Activated T-helper 2 cell treated with anti-CD3 and anti-CD28 coated beads, Interferon-gamma antibody, Interleukin-2, Interleukin-4, amounts not matched to agents 10 μg/mL and 5 μg/mL and 100 μg/mL, durations not matched to agents 14 hours and 24 hours and 36 hours (primary cell): ENCODE measurements around the gene ARSK. TPM values are rescaled to one million over a fixed set of nuclear protein-coding genes. Genes with fewer than 3 reads are reported as not detected.

Experiments
- DNase-seq: peaks from one replicate; pipeline ENCODE4 v3.0.0; 2021; ENCODE audit warnings: low spot score
- H3K27ac Mint-ChIP-seq: one replicate; pipeline ENCODE4 v1.8.0; 2021; ENCODE audit warnings: mixed read lengths
- H3K27me3 Mint-ChIP-seq: one replicate; pipeline ENCODE4 v1.8.0; 2021; ENCODE audit warnings: low read depth, mixed read lengths
- H3K36me3 Mint-ChIP-seq: one replicate; pipeline ENCODE4 v1.8.0; 2021; ENCODE audit warnings: low read depth, mixed read lengths
- H3K4me1 Mint-ChIP-seq: one replicate; pipeline ENCODE4 v1.8.0; 2021; ENCODE audit warnings: low read depth, mixed read lengths
- H3K4me3 Mint-ChIP-seq: one replicate; pipeline ENCODE4 v1.8.0; 2021; ENCODE audit warnings: low read depth, mild to moderate bottlenecking, moderate library complexity, mixed read lengths
- H3K9me3 Mint-ChIP-seq: one replicate; pipeline ENCODE4 v1.8.0; 2021; ENCODE audit warnings: mixed read lengths
- intact Hi-C: fragments of 100-400 bp; cut with micrococcal nuclease; formaldehyde crosslinking; loops from one replicate; pipeline ENCODE4 v1.15.1; 2023
- total RNA-seq: library from RNA; stranded (reverse); gene quantifications from 2 replicates; pipeline ENCODE4 v1.2.3, GENCODE V29; 2022

Gene ARSK
- total RNA-seq, 1 donor from 2014 or later: 4.6 TPM

DNA sequence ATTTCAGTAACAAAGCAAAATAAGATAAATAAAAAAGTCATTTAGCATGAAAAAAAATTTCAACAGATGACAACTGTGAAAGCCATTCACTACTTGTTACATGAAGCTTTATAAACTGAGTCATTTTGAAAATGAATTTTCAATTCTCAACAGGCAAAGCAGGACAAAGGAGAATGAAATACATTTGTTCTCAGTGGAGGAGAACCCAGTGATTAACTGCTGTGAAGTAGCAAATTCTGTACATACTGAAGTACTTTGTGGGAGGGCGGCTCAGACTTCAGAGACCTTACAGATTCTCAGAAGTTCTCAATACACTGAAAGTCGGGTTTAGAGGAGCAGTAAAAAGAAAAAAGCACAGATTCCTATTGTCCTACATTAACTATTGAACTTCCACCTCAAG, 21.8 kb upstream of the ARSK start:
- no peak overlapping the region for H3K27ac Mint-ChIP-seq
- no peaks in the 10 kb centered on the region for H3K9me3 Mint-ChIP-seq
- intact Hi-C loops: no loop called here
- H3K27me3 Mint-ChIP-seq: no peaks in the 10 kb centered on the region
- peaks cover 14% of the 10 kb centered on the region for H3K4me1 Mint-ChIP-seq
- H3K4me3 Mint-ChIP-seq: no peak overlapping the region
- H3K36me3 Mint-ChIP-seq: peaks cover 68% of the 10 kb centered on the region
- no peak for DNase-seq

DNA sequence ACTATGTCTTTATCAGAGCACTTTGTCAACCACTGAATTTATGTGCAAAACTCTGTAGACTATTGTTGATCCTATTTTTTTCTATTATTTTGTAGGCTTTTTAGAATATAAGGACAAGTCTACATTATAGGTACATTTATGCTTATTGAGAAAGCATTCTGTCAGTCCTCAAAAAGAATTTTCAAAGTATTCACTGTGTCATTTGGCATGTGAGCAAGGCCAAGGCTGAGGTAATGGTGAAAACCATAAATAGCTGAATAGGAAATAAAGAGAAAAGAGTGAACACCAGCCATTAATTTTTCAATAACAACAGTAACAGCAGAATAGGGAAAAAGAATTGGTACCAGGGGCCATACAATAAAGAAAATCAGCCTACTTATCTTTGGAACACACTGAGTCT, 21.1 kb upstream of the ARSK start:
- no peak overlapping the region for H3K27ac Mint-ChIP-seq
- peaks cover 12% of the 10 kb centered on the region for H3K4me1 Mint-ChIP-seq
- no peaks in the 10 kb centered on the region for H3K9me3 Mint-ChIP-seq
- H3K4me3 Mint-ChIP-seq: no peak overlapping the region
- no peaks in the 10 kb centered on the region for H3K27me3 Mint-ChIP-seq
- peaks cover 62% of the 10 kb centered on the region for H3K36me3 Mint-ChIP-seq
- no peak for DNase-seq
- intact Hi-C loops: no loop called here

DNA sequence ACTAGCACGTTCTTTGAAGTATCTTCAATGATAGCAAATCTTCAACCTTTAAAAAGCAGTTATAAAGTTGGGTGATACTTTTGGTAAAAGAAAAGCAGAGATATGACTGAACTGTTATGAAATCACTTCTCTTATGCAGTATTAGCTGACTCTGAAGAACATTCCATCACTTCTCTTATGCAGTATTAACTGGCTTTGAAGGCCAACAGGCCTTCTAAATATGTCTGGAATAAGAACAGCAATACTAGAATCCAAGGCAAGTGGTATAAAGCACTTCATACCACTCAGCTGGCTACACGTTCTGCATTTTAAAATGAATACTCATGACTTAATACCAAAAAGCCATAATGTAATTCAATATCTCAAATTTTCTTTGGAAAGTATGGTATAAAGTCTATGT, 17.4 kb upstream of the ARSK start:
- Mint-ChIP-seq H3K27ac (no peak overlapping the region), H3K9me3 (no peaks in the 10 kb centered on the region), H3K4me1 (peaks cover 7% of the 10 kb centered on the region), H3K36me3 (peaks cover 64% of the 10 kb centered on the region), H3K27me3 (no peaks in the 10 kb centered on the region), H3K4me3 (no peak overlapping the region)
- no peak for DNase-seq
- intact Hi-C loops: no loop called here

DNA sequence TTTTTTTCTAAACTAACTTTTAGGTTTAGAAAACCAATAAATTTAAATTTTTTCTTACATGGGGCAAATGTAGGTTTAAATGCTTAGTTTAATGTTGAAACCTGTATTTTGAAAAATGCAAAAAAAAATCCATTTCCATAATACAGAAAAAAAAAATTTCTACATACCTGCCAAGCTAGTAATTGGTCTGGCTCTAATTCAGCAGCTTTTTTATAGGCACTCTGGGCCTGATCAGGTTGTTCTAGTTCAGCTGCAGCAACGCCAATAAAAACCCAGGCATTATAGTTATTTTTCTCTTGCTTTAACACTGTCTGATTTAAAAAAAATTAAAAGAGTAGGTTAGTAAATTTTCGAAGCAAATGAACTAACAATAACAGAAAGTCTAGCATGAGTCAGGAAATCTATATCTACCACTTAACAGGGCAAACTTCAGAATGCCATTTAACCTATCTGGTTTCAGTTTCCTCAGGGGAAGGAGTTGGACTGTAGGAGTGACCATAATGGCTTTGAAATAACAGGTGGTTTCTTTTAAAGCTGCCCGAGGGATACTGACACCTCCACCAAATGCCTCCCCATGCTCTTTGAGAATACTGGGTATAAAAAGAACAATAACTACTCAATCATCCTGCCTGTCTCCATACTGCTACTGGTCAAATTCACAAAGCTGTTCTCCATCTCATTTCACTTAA, 11.7 kb upstream of the ARSK start:
- Mint-ChIP-seq H3K27me3 (no peaks in the 10 kb centered on the region), H3K36me3 (peaks cover 50% of the 10 kb centered on the region), H3K4me1 (peaks cover 7% of the 10 kb centered on the region), H3K27ac (no peak overlapping the region), H3K4me3 (no peak overlapping the region), H3K9me3 (no peaks in the 10 kb centered on the region)
- no peak for DNase-seq
- intact Hi-C loops: no loop called here

DNA sequence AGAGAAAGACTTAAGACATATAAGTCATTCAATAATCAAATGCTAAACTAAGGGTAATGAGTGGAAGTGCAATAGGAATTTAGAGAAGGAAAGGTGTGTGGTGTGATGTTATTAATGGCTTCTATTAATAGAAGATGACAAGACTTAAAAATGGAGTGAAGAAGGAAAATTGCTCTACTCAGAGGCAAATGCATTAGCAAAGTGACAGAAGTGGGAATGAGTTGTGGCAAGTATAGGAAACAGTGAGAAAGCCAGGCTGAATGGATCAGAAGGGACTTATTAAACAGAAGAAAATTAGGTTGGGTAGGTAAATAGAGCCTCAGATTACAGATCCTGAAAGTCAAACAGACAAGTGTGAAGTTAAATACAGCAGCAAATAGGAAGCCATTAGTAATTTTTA, 5.9 kb upstream of the ARSK start:
- intact Hi-C loops: no loop called here
- DNase-seq: no peak
- Mint-ChIP-seq H3K27ac (no peak overlapping the region), H3K4me3 (no peak overlapping the region), H3K36me3 (peaks cover 48% of the 10 kb centered on the region), H3K27me3 (no peaks in the 10 kb centered on the region), H3K9me3 (no peaks in the 10 kb centered on the region), H3K4me1 (peaks cover 28% of the 10 kb centered on the region)

DNA sequence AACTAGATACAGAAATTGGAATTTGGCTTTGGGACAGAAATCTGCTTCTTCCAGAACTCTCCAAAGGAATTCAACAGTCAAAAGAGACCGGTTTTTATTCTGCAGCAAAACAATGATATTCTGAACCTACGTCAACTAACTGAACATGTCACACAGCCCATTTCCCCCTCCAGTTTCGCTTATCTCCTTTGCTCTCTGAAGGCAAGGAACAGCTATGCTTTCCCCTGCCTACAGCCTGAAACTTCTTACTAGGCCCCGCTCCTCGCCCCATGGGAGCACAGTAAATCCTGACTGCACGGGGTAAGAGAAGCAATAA, 612 bp upstream of the ARSK start:
- no peaks in the 10 kb centered on the region for H3K27me3 Mint-ChIP-seq
- peak overlapping the region; percentile 81 for H3K27ac Mint-ChIP-seq
- peaks cover 26% of the 10 kb centered on the region for H3K36me3 Mint-ChIP-seq
- peak overlapping the region; percentile 93 for H3K4me3 Mint-ChIP-seq
- no peaks in the 10 kb centered on the region for H3K9me3 Mint-ChIP-seq
- DNase-seq: no peak
- intact Hi-C loops: loop anchor here (1.0 to 10.0 kb wide), 3 partner anchors 37 to 1631 kb away; partner anchors contain the start of genes GLRX and RIOK2
- peaks cover 41% of the 10 kb centered on the region for H3K4me1 Mint-ChIP-seq

DNA sequence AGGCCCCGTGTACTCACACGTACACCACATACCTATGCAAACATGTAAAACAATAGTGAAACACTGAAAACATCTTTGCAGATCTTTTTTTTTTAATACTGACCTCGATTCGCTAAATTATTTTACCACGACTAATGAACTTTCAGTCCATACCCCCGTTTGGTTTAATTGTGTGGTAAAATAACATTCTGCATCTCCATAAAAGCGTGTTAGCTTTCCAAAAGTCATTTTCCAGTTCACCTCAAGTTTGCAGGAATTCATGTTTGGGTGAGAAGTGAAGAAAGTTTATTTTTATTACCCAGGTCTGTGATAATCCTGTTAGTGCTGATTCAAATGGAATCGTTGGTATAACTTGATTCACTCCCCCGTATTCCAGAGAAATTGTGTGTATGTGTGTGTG, 652 bp downstream of the ARSK start:
- H3K9me3 Mint-ChIP-seq: no peaks in the 10 kb centered on the region
- no peak for DNase-seq
- H3K27ac Mint-ChIP-seq: peak overlapping the region; percentile 81
- peaks cover 18% of the 10 kb centered on the region for H3K36me3 Mint-ChIP-seq
- H3K4me3 Mint-ChIP-seq: peak overlapping the region; percentile 93
- H3K27me3 Mint-ChIP-seq: no peaks in the 10 kb centered on the region
- intact Hi-C loops: loop anchor here (1.0 to 10.0 kb wide), 4 partner anchors 65 to 1629 kb away; partner anchors contain the start of genes GLRX, GPR150, RFESD and RIOK2
- H3K4me1 Mint-ChIP-seq: peaks cover 38% of the 10 kb centered on the region

DNA sequence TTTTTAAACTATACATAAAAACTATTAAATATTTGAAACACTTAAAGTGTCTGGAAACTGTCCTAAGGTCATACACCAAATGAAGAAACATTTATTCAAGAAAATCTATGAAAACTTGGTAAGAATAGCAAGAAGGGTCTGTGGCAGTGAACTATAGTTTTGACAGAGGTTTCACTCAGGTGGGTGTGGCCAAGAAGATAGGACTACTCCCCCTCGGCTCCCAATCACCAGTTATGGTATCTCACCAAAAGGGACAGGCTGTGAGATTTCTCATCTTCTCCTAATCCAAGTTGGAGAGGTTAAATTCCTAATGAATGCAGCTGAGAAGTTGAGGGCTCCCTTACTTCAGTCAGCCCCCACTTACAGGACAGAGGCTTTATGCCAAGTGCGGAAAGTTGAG, 2.9 kb downstream of the ARSK start:
- peaks cover 2% of the 10 kb centered on the region for H3K36me3 Mint-ChIP-seq
- H3K4me1 Mint-ChIP-seq: peaks cover 23% of the 10 kb centered on the region
- no peak overlapping the region for H3K27ac Mint-ChIP-seq
- intact Hi-C loops: loop anchor here (10.0 kb wide), 2 partner anchors 267 to 1627 kb away; partner anchors contain the start of genes GLRX and RIOK2
- no peak for DNase-seq
- H3K4me3 Mint-ChIP-seq: no peak overlapping the region
- no peaks in the 10 kb centered on the region for H3K9me3 Mint-ChIP-seq
- no peaks in the 10 kb centered on the region for H3K27me3 Mint-ChIP-seq

DNA sequence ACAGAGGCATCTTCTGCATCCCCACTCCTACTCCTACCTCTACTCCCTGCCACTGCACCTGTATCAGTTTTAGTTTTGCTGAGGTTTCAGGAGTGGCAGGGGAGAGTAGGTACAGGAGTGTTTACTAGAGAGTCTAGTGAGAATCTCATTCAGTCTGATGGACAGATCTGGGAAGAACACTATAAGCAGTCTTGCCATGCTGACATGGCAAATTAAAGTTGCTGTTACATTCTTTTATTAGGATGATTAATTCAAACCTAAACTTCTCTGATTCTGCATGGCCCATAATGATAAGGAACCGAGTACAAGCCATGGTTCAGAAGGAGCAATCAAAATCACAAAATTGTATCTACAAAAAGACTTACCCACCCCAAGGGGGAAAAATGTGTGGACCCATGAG, 7.4 kb downstream of the ARSK start:
- DNase-seq: no peak
- Mint-ChIP-seq H3K9me3 (no peaks in the 10 kb centered on the region), H3K4me1 (peaks cover 7% of the 10 kb centered on the region), H3K27me3 (no peaks in the 10 kb centered on the region), H3K36me3 (peaks cover 5% of the 10 kb centered on the region), H3K4me3 (no peak overlapping the region), H3K27ac (no peak overlapping the region)
- intact Hi-C loops: no loop called here

DNA sequence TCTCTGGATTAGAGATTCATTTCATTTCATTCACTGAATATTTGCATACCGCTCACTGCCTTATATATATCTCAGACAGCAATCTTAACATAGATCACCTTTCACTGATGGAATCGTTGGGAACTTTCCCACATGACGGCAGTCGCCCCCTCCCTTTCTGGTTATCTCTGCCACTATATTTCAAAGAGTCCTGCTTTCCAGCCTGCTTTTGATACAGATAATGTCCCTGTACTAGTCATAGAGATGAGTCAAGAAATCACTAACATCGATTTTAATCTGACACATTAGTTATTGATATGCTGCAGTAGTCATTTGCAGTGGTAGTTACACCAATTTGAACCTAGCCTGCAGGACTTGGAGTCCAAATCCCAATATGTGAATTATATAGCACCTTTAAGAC, 8.5 kb downstream of the ARSK start:
- no peak overlapping the region for H3K27ac Mint-ChIP-seq
- no peaks in the 10 kb centered on the region for H3K27me3 Mint-ChIP-seq
- H3K36me3 Mint-ChIP-seq: peaks cover 5% of the 10 kb centered on the region
- no peak overlapping the region for H3K4me3 Mint-ChIP-seq
- no peak for DNase-seq
- peaks cover under 1% of the 10 kb centered on the region for H3K4me1 Mint-ChIP-seq
- H3K9me3 Mint-ChIP-seq: no peaks in the 10 kb centered on the region
- intact Hi-C loops: no loop called here

DNA sequence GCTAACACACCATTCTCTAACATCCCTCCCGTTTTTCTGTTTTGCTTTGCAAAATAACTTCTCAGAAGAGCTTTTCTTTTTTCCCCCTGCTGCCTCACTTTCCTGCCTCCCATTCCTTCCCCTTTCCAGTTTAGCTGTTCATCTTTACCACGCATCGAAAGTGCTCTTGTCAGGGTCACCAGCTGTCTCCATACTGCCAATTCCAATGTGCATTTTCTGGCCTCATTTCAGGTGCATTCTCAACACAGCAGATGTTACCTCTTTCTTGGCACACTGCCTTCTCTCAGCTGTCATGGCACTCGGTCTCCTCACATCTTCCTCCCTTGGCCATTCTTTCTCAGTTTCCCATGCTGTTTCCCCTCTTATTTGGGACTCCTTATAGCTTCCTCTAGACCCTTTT, 9.5 kb downstream of the ARSK start:
- intact Hi-C loops: no loop called here
- no peaks in the 10 kb centered on the region for H3K4me1 Mint-ChIP-seq
- H3K4me3 Mint-ChIP-seq: no peak overlapping the region
- peaks cover 5% of the 10 kb centered on the region for H3K36me3 Mint-ChIP-seq
- H3K27me3 Mint-ChIP-seq: no peaks in the 10 kb centered on the region
- no peak overlapping the region for H3K27ac Mint-ChIP-seq
- no peaks in the 10 kb centered on the region for H3K9me3 Mint-ChIP-seq
- DNase-seq: no peak

DNA sequence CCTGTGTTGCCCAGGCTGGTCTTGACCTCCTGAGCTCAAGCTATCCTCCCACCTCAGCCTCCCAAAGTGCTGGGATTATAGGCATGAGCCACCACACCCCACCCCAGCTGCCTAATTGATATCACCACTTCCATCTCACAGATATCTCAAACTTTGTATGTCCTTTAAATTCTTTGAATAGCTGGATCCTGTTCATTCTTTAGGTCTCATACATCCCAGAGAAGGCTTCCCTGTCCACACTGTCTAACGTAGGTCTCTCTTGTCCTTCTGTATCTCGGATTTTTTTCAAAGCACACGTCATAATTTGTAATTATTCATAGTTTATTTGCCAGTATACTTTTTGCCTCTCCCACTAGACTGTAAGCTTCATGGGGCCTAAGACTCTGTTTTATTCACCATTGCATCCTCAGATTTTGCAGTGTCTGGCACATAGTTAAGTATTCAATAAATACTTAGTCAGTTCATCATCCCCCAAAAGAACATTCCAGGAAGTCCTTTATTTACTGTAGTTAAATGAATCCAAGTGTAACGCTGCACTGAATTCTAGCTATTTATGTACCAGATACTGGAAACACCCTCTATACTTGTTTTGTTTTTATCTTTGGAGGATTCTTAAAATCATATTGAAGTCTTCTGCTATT, 10.5 kb downstream of the ARSK start:
- Mint-ChIP-seq H3K9me3 (no peaks in the 10 kb centered on the region), H3K4me3 (no peak overlapping the region), H3K27me3 (no peaks in the 10 kb centered on the region), H3K4me1 (no peaks in the 10 kb centered on the region), H3K36me3 (peaks cover 5% of the 10 kb centered on the region), H3K27ac (no peak overlapping the region)
- DNase-seq: no peak
- intact Hi-C loops: no loop called here

DNA sequence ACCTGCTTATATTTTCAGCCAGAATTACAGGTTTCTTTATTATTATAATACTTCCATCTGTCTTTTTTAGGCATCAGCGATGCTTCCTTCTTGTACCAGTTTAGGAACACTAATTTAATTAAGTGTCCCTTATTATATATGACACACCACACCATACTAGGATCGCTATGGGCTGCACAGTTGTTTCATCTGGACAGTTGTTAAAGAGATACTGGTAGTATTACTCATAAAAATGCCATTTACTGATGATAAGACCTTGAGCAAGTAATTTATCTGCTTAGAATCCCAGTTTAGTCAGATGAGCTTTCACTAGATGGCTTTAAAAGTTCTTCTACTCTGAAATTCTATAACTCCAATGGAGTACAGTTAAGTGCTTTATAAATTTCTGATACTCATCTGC, 17.1 kb downstream of the ARSK start:
- Mint-ChIP-seq H3K9me3 (no peaks in the 10 kb centered on the region), H3K27ac (no peak overlapping the region), H3K4me3 (no peak overlapping the region), H3K27me3 (no peaks in the 10 kb centered on the region), H3K4me1 (no peaks in the 10 kb centered on the region), H3K36me3 (no peaks in the 10 kb centered on the region)
- no peak for DNase-seq
- intact Hi-C loops: no loop called here
